T-helper 17 cell (primary cell): ENCODE data around the gene TRA2A. TPM values are rescaled to one million over a fixed set of nuclear protein-coding genes. Genes with fewer than 3 reads are reported as not detected.
A peak's percentile ranks its signal among the peaks of the same experiment; 100 is the strongest.

Source experiments
- ATAC-seq: fragments of 150-1000 bp; cut with Tn5 transposase; 2 replicates; pipeline ENCODE4 v1.10.0; 2021; ENCODE audit warnings: mild to moderate bottlenecking, moderate library complexity
- DNase-seq, 3 donors: peaks; one replicate each; pipeline versions ENCODE4 v3.0.0 to v3.0.0-alpha.2; 2020 to 2021
- H3K9me3 ChIP-seq: one replicate; pipeline ENCODE4 v1.7.0; 2013; ENCODE audit warnings: low read length, mild to moderate bottlenecking; ENCODE audit not compliant: control insufficient read depth, poor library complexity, severe bottlenecking
- H3K27ac Mint-ChIP-seq: one replicate; pipeline ENCODE4 v1.8.0; 2022; ENCODE audit warnings: mild to moderate bottlenecking, moderate library complexity, mixed read lengths
- H3K27me3 Mint-ChIP-seq: one replicate; pipeline ENCODE4 v1.8.0; 2022; ENCODE audit warnings: mixed read lengths
- H3K36me3 Mint-ChIP-seq: one replicate; pipeline ENCODE4 v1.8.0; 2022; ENCODE audit warnings: low read depth, mixed read lengths
- H3K4me1 Mint-ChIP-seq: one replicate; pipeline ENCODE4 v1.8.0; 2022; ENCODE audit warnings: mild to moderate bottlenecking, mixed read lengths
- H3K4me3 Mint-ChIP-seq: one replicate; pipeline ENCODE4 v1.8.0; 2022; ENCODE audit warnings: mild to moderate bottlenecking, moderate library complexity, mixed read lengths
- total RNA-seq, 4 donors: library from RNA in 2 of 4; stranded (reverse) in 2 of 4; gene quantifications; one replicate each; pipeline ENCODE4 v1.2.3 and lab custom pipeline; 2022 to 2026

Gene TRA2A
- total RNA-seq, 2 donors from 2014 or later, result 249 to 285 TPM

DNA sequence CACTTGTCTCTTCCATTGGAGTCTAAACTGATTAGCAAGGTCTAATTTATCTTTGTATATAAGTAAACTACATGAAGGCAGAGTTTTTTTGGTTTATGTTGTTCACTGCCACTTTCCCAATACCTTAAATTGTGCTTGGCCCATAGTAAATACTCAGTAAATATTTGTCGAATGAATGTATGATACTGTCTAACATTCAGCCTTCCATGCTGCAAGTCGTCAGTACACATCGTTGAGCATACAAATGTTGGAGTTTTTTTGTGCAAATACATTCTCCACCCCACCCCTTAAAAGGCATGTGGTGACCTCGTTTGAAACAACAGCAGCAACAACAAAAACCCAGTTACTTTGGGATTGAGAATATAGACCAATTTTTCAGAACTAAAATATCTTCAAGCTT is 44.1 kb downstream of the TRA2A start:
- Mint-ChIP-seq H3K4me3 (no peak overlapping the region), H3K4me1 (peaks cover 3% of the 10 kb centered on the region), H3K27ac (no peak overlapping the region), H3K27me3 (peaks cover 2% of the 10 kb centered on the region), H3K36me3 (no peaks in the 10 kb centered on the region)
- no peak for DNase-seq
- no peak for ATAC-seq
- H3K9me3 ChIP-seq, result no peaks in the 10 kb centered on the region

GRCh38 chr7:23486002-23486773 is 45.6 kb downstream of the TRA2A start:
- ATAC-seq, result no peak
- Mint-ChIP-seq H3K27ac (no peak overlapping the region), H3K4me1 (peaks cover 3% of the 10 kb centered on the region), H3K4me3 (no peak overlapping the region), H3K27me3 (peaks cover 16% of the 10 kb centered on the region), H3K36me3 (peaks cover 2% of the 10 kb centered on the region)
- no peaks in the 10 kb centered on the region for H3K9me3 ChIP-seq
- no peak for DNase-seq

DNA sequence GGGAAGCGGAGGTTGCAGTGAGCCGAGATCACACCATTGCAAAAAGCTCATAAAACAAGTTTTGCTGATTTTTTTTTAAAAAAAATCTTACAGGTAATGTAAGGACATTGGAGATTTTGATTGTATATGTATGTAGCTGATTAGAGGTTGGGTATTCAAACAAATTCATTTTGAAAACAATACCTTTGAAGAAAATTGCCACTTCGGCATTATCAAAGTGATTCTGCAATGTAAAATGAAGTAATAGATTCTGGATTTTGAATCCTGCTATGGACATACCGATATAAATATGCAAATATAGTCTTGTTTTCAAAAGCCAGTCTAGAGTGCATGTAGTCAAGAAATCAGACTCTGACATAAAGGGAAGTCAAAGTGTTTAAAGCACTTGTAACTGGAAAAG is 49.1 kb downstream of the TRA2A start:
- H3K9me3 ChIP-seq, result no peaks in the 10 kb centered on the region
- Mint-ChIP-seq H3K36me3 (peaks cover 3% of the 10 kb centered on the region), H3K27me3 (peaks cover 37% of the 10 kb centered on the region), H3K4me3 (no peak overlapping the region), H3K4me1 (no peaks in the 10 kb centered on the region), H3K27ac (no peak overlapping the region)
- ATAC-seq, result no peak
- DNase-seq, result no peak

GRCh38 chr7:23477962-23478866 is 53.6 kb downstream of the TRA2A start:
- no peak for ATAC-seq
- Mint-ChIP-seq H3K27ac (no peak overlapping the region), H3K4me3 (no peak overlapping the region), H3K36me3 (peaks cover 3% of the 10 kb centered on the region), H3K27me3 (peaks cover 64% of the 10 kb centered on the region), H3K4me1 (peaks cover 7% of the 10 kb centered on the region)
- H3K9me3 ChIP-seq, result peaks cover 8% of the 10 kb centered on the region
- no peak for DNase-seq

DNA sequence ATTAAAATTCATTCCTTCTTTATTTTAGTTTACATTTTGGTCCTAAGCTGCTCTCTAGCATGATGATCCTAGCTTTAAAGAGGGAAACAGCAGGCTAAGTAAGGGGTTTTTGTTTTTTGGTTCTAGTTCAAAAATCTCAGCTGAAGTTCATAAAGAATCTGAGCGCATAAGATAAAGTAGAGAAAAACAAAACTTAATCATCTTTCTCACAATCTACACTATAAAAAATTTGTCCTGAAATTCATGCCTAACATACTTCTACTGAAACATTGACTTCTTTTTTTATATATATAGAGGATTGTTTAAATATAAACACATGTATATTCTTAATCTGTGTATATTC is 54.7 kb downstream of the TRA2A start:
- Mint-ChIP-seq H3K27me3 (peaks cover 63% of the 10 kb centered on the region), H3K4me1 (peaks cover 7% of the 10 kb centered on the region), H3K36me3 (peaks cover 2% of the 10 kb centered on the region), H3K4me3 (no peak overlapping the region), H3K27ac (no peak overlapping the region)
- DNase-seq (no peak), ATAC-seq (no peak)
- peaks cover 16% of the 10 kb centered on the region for H3K9me3 ChIP-seq

GRCh38 chr7:23476286-23477156 is 55.3 kb downstream of the TRA2A start:
- peaks cover 65% of the 10 kb centered on the region for H3K27me3 Mint-ChIP-seq
- no peak overlapping the region for H3K4me3 Mint-ChIP-seq
- DNase-seq (no peak), ATAC-seq (no peak)
- H3K36me3 Mint-ChIP-seq, result peaks cover 2% of the 10 kb centered on the region
- no peak overlapping the region for H3K27ac Mint-ChIP-seq
- peaks cover 18% of the 10 kb centered on the region for H3K9me3 ChIP-seq
- H3K4me1 Mint-ChIP-seq, result peaks cover 9% of the 10 kb centered on the region

DNA sequence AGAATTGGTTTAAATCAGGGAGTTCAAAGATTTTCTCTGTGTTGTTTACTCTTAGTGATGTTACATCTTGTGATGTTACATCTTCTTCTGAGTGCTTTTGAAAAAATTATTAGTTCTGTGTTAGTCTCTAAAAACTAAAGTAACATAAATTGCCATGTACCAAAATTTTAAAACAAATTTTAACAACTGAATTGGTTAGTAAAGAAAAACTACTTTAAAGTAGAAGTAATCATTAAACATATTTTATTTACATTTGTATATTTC is 56.3 kb downstream of the TRA2A start:
- Mint-ChIP-seq H3K27me3 (peaks cover 65% of the 10 kb centered on the region), H3K4me1 (peaks cover 15% of the 10 kb centered on the region), H3K27ac (peak overlapping the region; percentile 53), H3K36me3 (peaks cover 2% of the 10 kb centered on the region), H3K4me3 (no peak overlapping the region)
- H3K9me3 ChIP-seq, result peaks cover 18% of the 10 kb centered on the region
- DNase-seq (no peak), ATAC-seq (no peak)

DNA sequence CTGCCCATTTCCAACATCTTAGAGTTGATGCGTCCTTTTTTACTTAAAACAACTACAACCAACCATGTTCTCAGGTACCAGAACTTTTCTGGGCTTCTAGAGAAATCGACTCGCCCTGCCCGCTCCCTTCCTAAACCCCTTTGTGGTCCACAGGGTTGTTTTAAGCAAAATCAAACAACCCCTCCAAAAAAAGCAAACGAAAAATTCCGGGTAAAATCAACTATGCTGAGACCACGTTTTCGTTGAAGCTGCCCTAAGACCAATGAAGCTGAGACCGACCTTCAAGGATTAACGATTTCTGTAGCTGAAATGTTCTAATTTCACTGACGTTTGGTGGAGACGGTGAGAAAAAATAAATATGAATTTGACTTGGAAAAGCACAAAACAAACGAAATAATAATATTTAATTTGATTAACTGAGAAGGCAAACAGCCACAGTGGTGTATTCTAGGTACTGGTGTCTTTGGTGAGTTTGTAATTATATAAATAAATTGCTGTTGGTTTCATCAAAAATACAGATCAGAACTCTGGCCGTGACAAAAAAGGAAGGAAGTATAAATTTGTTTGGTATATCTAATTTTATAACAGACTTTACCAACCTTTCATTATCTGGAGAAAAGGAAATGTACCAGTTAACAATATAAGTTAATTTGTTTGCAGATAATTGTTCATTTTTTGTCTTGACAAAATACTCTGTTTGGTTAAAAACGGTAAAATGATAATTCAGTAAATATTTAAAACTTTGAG is 56.8 kb downstream of the TRA2A start:
- Mint-ChIP-seq H3K4me1 (peaks cover 20% of the 10 kb centered on the region), H3K36me3 (peaks cover under 1% of the 10 kb centered on the region), H3K4me3 (peak overlapping the region; percentile 85), H3K27ac (peak overlapping the region; percentile 53), H3K27me3 (peaks cover 65% of the 10 kb centered on the region)
- H3K9me3 ChIP-seq, result peaks cover 18% of the 10 kb centered on the region
- no peak for ATAC-seq
- DNase-seq, result no peak

GRCh38 chr7:23474094-23474828 is 57.5 kb downstream of the TRA2A start:
- DNase-seq, result peak; percentile 18 to 28 (median 27)
- peak overlapping the region; percentile 53 for H3K27ac Mint-ChIP-seq
- H3K4me3 Mint-ChIP-seq, result peak overlapping the region; percentile 85
- H3K4me1 Mint-ChIP-seq, result peaks cover 22% of the 10 kb centered on the region
- peaks cover 18% of the 10 kb centered on the region for H3K9me3 ChIP-seq
- peak; percentile 55 for ATAC-seq
- H3K36me3 Mint-ChIP-seq, result peaks cover 2% of the 10 kb centered on the region
- H3K27me3 Mint-ChIP-seq, result peaks cover 68% of the 10 kb centered on the region

DNA sequence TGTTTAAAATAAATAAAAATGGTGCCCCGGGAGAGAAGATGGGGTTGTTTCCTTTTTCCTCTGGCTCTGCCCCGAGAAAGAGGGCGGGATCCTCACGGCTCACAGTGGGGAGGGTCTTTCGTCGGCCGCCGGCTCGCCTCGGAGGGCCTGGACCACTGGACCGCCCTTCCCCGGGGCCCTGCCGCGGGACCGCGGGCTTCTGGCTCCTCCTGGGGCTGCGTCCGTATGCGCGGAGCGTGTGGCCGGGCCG is 58.0 kb downstream of the TRA2A start:
- no peak for ATAC-seq
- Mint-ChIP-seq H3K4me1 (peaks cover 23% of the 10 kb centered on the region), H3K4me3 (no peak overlapping the region), H3K36me3 (peaks cover 2% of the 10 kb centered on the region), H3K27ac (peak overlapping the region; percentile 66), H3K27me3 (peaks cover 63% of the 10 kb centered on the region)
- DNase-seq, result no peak
- peaks cover 18% of the 10 kb centered on the region for H3K9me3 ChIP-seq

DNA sequence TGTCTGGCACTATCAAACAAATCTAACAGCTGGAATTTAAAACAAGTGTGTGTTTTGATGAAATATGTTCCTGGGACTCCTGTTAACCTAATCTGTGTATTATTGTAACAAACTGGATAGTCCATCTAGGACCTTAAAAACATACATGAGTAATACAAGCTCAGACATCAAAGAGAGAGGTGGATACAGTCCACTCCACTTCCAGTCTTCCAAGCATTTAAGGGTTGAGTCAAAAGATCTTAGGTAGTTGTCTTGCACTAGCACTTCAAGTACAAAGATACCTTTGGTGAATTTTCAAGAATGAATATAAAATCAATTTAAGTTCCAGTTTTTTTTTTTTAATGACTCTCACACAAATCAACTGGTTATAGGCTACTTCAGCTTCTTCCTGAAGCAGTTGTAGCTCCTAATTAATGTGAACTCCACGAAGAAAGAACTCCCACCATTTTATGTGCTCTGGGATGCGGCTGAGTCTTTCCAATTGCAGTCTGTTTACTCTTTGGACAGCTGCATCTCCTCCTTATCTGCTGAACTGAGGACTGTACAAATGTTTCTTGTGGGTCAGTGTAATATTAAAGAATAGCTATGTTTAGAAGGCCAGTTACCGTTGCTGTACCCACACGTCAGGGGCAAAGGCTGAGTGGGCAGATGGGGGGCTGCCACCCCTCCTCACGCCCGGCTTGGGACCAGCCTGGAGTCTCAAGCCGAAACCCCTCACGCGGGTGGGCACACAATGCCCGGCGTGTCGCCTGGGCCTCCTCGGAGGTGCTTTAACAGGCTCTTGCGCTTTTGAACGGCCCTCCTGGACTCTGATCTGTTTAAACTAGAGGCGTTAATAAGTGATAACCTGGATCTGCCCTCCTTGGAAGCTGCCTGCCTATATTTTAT is 58.6 kb downstream of the TRA2A start:
- ATAC-seq (no peak), DNase-seq (no peak)
- H3K36me3 Mint-ChIP-seq, result peaks cover 2% of the 10 kb centered on the region
- H3K9me3 ChIP-seq, result peaks cover 18% of the 10 kb centered on the region
- H3K27me3 Mint-ChIP-seq, result peaks cover 60% of the 10 kb centered on the region
- H3K27ac Mint-ChIP-seq, result peak overlapping the region; percentile 66
- H3K4me1 Mint-ChIP-seq, result peaks cover 25% of the 10 kb centered on the region
- peak overlapping the region; percentile 67 for H3K4me3 Mint-ChIP-seq
